Activated B cell treated with CpG ODN at 0.5 μM for 24 hours (primary cell): Measurements from ENCODE around the gene PARP6. TPM values are rescaled to one million over a fixed set of nuclear protein-coding genes. Genes with fewer than 3 reads are reported as not detected.

ENCODE experiments used
- ATAC-seq: fragments of 200-7000 bp; cut with Tn5 transposase; one replicate; pipeline ENCODE4 v1.10.0; 2021; ENCODE audit warnings: low read depth, mild to moderate bottlenecking, moderate library complexity
- CTCF ChIA-PET: fragments of 350-600 bp; sonication (Branson Sonifier 250); formaldehyde crosslinking; loops from one replicate; lab custom pipeline; 2021; ENCODE audit warnings: antibody characterized with exemption; lab: Charles Lee
- POLR2A ChIA-PET: fragments of 350-600 bp; sonication (Branson Sonifier 250); formaldehyde crosslinking; loops from one replicate; lab custom pipeline; 2021; ENCODE audit warnings: antibody characterized with exemption; lab: Charles Lee
- DNase-seq: peaks from one replicate; pipeline ENCODE4 v3.0.0; 2022
- H3K27ac Mint-ChIP-seq: one replicate; pipeline ENCODE4 v1.8.0; 2020; ENCODE audit warnings: mixed read lengths
- H3K27me3 Mint-ChIP-seq: one replicate; pipeline ENCODE4 v1.8.0; 2021; ENCODE audit warnings: mixed read lengths
- H3K36me3 Mint-ChIP-seq: one replicate; pipeline ENCODE4 v1.8.0; 2021; ENCODE audit warnings: low read depth, mixed read lengths
- H3K4me1 Mint-ChIP-seq: one replicate; pipeline ENCODE4 v1.8.0; 2021; ENCODE audit warnings: mixed read lengths
- H3K4me3 Mint-ChIP-seq: one replicate; pipeline ENCODE4 v1.8.0; 2020; ENCODE audit warnings: mild to moderate bottlenecking, mixed read lengths
- H3K9me3 Mint-ChIP-seq: one replicate; pipeline ENCODE4 v1.8.0; 2020; ENCODE audit warnings: mixed read lengths
- intact Hi-C: fragments of 100-400 bp; cut with micrococcal nuclease; formaldehyde crosslinking; loops from one replicate; pipeline ENCODE4 v1.15.1; 2024
- total RNA-seq: library from RNA; stranded (reverse); gene quantifications from 2 replicates; pipeline ENCODE4 v1.2.3, GENCODE V29; 2022
- TF ChIP-seq, protein P1 (sequence below): fragments of 200-600 bp; IDR thresholded peaks from one replicate; pipeline ENCODE4 v1.8.0; 2022; ENCODE audit warnings: antibody characterized with exemption, mild to moderate bottlenecking

PARP6 gene, protein sequence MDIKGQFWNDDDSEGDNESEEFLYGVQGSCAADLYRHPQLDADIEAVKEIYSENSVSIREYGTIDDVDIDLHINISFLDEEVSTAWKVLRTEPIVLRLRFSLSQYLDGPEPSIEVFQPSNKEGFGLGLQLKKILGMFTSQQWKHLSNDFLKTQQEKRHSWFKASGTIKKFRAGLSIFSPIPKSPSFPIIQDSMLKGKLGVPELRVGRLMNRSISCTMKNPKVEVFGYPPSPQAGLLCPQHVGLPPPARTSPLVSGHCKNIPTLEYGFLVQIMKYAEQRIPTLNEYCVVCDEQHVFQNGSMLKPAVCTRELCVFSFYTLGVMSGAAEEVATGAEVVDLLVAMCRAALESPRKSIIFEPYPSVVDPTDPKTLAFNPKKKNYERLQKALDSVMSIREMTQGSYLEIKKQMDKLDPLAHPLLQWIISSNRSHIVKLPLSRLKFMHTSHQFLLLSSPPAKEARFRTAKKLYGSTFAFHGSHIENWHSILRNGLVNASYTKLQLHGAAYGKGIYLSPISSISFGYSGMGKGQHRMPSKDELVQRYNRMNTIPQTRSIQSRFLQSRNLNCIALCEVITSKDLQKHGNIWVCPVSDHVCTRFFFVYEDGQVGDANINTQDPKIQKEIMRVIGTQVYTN
- total RNA-seq = 70.7 and 81.4 TPM in 2 replicates

DNA sequence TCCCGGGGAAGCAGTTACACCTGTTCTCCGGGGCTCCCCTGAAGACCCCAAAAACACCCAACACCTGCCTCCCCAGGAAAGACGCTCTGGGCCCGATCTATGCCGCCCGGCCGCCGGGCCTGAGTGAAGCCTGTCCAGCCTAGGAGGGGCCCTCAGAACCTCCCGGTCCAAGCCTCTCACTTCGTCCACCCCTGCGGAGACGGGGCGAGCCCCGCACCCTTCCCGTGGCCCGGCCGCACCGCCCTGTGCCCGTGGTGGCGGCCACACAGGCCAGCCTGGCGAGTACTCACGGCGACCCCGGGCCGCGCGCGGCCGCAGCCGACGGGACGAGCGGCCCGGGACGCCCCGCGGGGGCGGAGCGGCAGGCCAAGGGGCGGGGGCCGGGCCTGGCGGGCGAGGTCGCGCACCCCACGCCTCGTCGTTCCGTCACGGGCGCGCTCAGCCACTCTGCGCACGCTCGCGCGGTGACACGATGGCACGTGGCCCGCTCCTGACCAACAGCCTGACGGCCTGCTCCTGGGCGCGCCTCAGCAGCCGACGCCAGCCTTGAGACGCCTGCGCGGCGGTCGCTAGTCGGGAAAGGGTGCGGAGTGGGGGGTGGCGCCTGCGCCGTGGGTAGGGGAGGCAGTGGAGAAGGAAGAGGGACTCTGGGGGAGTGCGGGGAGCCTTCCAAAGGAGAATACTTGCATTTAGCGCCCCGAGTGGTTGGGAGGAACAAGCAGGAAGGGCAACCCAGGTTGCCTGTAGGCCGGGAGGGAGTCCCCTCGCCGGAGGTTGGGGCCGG lies at the start of gene PARP6:
TSS of gene PARP6 (minus strand) at position 342 of the 784 bp plus-strand sequence. CDS start 5,077 bp downstream, outside the sequence.
- TF ChIP-seq, protein P1, sequence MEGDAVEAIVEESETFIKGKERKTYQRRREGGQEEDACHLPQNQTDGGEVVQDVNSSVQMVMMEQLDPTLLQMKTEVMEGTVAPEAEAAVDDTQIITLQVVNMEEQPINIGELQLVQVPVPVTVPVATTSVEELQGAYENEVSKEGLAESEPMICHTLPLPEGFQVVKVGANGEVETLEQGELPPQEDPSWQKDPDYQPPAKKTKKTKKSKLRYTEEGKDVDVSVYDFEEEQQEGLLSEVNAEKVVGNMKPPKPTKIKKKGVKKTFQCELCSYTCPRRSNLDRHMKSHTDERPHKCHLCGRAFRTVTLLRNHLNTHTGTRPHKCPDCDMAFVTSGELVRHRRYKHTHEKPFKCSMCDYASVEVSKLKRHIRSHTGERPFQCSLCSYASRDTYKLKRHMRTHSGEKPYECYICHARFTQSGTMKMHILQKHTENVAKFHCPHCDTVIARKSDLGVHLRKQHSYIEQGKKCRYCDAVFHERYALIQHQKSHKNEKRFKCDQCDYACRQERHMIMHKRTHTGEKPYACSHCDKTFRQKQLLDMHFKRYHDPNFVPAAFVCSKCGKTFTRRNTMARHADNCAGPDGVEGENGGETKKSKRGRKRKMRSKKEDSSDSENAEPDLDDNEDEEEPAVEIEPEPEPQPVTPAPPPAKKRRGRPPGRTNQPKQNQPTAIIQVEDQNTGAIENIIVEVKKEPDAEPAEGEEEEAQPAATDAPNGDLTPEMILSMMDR = no peak
- Mint-ChIP-seq H3K36me3 (peaks cover 25% of the 10 kb centered on the region), H3K4me1 (peaks cover 36% of the 10 kb centered on the region), H3K4me3 (peak within 1 kb of the TSS; percentile 87), H3K27ac (peak within 1 kb of the TSS; percentile 86), H3K27me3 (no peaks in the 10 kb centered on the region), H3K9me3 (no peaks in the 10 kb centered on the region)
- DNase-seq (peak; percentile 95), ATAC-seq (peak; percentile 96)
- intact Hi-C loops = loop anchor here (1.0 to 5.0 kb wide), 7 partner anchors 44 to 510 kb away; partner anchors contain the start of genes ADPGK, ARIH1, BBS4 and HIGD2B
- CTCF ChIA-PET = interaction anchor here (0.5 to 2.2 kb wide), 3 partner anchors 40 to 624 kb away, joined by 3 to 16 read pairs (median 6); no protein-coding TSS in a partner anchor
- POLR2A ChIA-PET = interaction anchor here (1.2 to 8.4 kb wide), 2 partner anchors 43 to 104 kb away, joined by 6 to 113 read pairs; partner anchors contain the start of genes HEXA and PKM

DNA sequence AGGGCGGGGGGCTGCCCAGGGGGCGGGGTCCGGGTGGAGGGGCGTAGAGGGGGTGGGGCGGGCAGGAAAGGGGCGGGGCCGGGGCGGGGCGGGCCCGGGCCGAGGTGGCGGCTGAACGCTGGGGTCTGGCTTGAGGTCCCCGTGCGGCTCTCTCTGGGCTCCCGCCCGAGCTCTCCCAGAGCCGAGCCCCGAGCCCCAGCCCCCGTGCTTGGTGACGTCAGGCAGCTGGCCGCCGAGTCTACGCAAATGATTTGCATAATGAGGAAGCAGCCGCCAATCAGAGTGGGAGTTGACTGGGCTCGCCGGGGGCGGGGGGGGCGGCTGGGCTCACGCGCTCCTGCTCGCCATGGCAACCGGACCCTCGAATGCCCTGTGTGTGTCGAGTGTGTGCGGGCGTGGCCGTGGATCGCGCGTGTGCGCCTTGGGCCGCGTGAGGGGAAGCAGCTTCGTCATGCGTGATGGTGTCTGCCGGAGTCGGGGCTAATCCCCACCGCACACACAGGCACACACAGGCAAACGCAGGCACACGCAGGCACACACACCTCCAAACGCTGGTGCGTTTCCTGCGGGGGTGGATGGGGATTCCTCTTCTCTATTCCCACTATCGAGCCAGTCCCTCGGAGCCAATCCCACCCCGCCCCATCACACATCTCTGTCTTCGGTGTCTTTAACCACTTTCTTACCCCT lies 47.8 kb upstream of the PARP6 start, which contains the start of gene CELF6:
TSS of gene CELF6 (minus strand) at position 173 of the 687 bp plus-strand sequence. CDS start 283 bp downstream, outside the sequence.
- Mint-ChIP-seq H3K27me3 (no peaks in the 10 kb centered on the region), H3K4me3 (peak within 1 kb of the TSS; percentile 86), H3K27ac (peak within 1 kb of the TSS; percentile 47), H3K36me3 (peaks cover 15% of the 10 kb centered on the region), H3K4me1 (peaks cover 18% of the 10 kb centered on the region), H3K9me3 (peaks cover 6% of the 10 kb centered on the region)
- TF ChIP-seq, protein P1 = no peak
- CTCF ChIA-PET = interaction anchor here (1.0 kb wide), 1 partner anchor 9 kb away, joined by 3 read pairs; no protein-coding TSS in a partner anchor
- POLR2A ChIA-PET = interaction anchor here (0.8 to 2.7 kb wide), 5 partner anchors 41 to 94 kb away, joined by 3 to 14 read pairs (median 4); partner anchors contain the start of genes HEXA and PKM
- ATAC-seq (peak; percentile 81), DNase-seq (peak; percentile 77)
- intact Hi-C loops = loop anchor here (1.0 to 10.0 kb wide), 6 partner anchors 55 to 765 kb away; partner anchors contain the start of genes ARIH1, BBS4, HIGD2B and MYO9A

DNA sequence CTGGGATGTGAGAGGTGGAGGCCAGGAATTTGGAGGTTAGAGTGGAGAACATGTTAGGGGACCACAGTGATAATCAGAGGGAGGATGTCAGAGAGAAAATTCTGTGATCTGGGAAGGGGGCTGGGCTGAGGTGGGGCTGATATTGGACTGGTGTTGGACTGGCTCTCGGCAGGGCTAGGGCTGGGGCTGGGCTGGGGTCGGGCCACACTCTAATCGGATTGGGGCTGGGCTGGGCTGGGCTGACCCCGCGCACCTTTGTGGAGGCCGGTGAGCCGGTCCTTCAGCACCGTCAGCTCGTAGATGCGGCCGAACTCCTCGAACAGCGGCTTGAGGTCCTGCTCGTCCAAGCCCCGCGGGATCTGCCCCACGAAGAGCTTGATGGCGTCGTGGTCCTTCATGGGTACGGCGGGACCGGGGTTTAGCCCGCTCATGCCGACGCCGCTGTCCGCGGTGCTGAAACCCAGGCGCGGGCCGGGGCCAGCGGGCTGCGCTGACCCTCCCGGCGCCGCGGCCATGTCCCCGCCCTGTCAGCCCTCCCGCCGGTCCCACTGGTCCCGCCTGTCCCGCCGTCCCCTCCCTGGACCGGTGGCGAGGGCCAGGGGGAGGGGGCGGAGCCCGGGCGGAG lies 47.1 kb upstream of the PARP6 start:
- TF ChIP-seq, protein P1 = no peak
- Mint-ChIP-seq H3K4me1 (peaks cover 18% of the 10 kb centered on the region), H3K27ac (no peak overlapping the region), H3K36me3 (peaks cover 11% of the 10 kb centered on the region), H3K9me3 (peaks cover 4% of the 10 kb centered on the region), H3K4me3 (peak overlapping the region; percentile 55), H3K27me3 (no peaks in the 10 kb centered on the region)
- peak; percentile 51 for ATAC-seq
- peak; percentile 57 for DNase-seq
- ChIA-PET CTCF (no interaction called here), POLR2A (interaction anchor here (0.9 to 2.7 kb wide), 4 partner anchors 41 to 91 kb away, joined by 3 to 14 read pairs (median 5); partner anchors contain the start of genes HEXA and PKM)
- intact Hi-C loops = loop anchor here (10.0 kb wide), 1 partner anchor 765 kb away; no protein-coding TSS in a partner anchor

DNA sequence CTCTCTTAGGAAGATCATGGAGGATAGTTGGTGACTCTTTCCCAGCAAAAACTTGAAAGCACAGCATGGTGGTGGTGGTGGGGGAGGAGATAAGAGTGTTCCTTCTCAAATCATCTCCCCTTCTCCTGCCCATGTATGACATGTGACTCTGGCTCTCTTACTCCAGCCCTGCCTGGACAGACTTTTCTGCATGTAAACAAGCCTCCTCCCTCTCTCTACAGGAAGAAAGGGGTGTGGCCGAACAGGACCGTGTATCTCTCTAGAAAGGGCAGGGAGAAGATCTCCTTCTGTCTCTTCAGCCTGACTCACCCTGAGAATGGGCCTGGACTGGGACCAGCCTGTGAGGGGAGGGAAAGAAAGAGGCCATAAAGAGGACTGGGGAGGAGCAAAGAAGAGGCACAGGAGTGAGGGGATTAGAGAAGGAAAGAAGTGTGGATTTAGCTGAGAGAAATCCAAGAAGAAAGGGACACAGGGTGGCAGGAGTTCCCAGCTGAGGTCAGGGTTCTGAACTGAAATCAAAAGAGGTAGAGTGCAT lies 46.1 kb upstream of the PARP6 start:
- intact Hi-C loops = loop anchor here (10.0 kb wide), 1 partner anchor 766 kb away; no protein-coding TSS in a partner anchor
- POLR2A ChIA-PET = interaction anchor here (1.2 to 2.7 kb wide), 2 partner anchors 57 kb away, joined by 3 to 14 read pairs; partner anchors contain the start of gene HEXA
- CTCF ChIA-PET = interaction anchor here (1.0 kb wide), 1 partner anchor 118 kb away, joined by 3 read pairs; no protein-coding TSS in a partner anchor
- H3K4me3 Mint-ChIP-seq = peak overlapping the region; percentile 55
- peak overlapping the region; percentile 47 for H3K27ac Mint-ChIP-seq
- H3K9me3 Mint-ChIP-seq = no peaks in the 10 kb centered on the region
- no peak for DNase-seq
- TF ChIP-seq, protein P1 = no peak
- H3K27me3 Mint-ChIP-seq = no peaks in the 10 kb centered on the region
- H3K4me1 Mint-ChIP-seq = peaks cover 18% of the 10 kb centered on the region
- peaks cover 2% of the 10 kb centered on the region for H3K36me3 Mint-ChIP-seq
- no peak for ATAC-seq
